HEK293T (cell line): ENCODE data around the gene CYP2B6.
"Not testable (repeated sequence)": the region's sequence is repeated elsewhere in the genome, so short reads cannot be mapped to it uniquely, and the experiment has no call there.

ENCODE experiments used
- BHLHE40 ChIP-seq: fragments of 450-650 bp; IDR thresholded peaks from 2 replicates; pipeline ENCODE4 v1.6.1; 2016; ENCODE audit warnings: mild to moderate bottlenecking, moderate library complexity, borderline replicate concordance
- CTBP1 ChIP-seq: fragments of 450-650 bp; IDR thresholded peaks from 2 replicates; pipeline ENCODE4 v1.6.1; 2016; ENCODE audit warnings: borderline replicate concordance
- ELF4 ChIP-seq: fragments of 450-650 bp; IDR thresholded peaks from 2 replicates; pipeline ENCODE4 v1.6.1; 2017; ENCODE audit warnings: antibody characterized with exemption
- FOXA1 ChIP-seq: fragments of 450-650 bp; IDR thresholded peaks from 2 replicates; pipeline ENCODE4 v1.6.1; 2016; ENCODE audit warnings: mild to moderate bottlenecking
- FOXK2 ChIP-seq: fragments of 450-650 bp; IDR thresholded peaks from 2 replicates; pipeline ENCODE4 v1.6.1; 2016; ENCODE audit warnings: mild to moderate bottlenecking
- FOXM1 ChIP-seq: fragments of 450-650 bp; IDR thresholded peaks from 2 replicates; pipeline ENCODE4 v1.6.1; 2017; ENCODE audit warnings: mild to moderate bottlenecking, borderline replicate concordance
- HDGF ChIP-seq: fragments of 450-650 bp; IDR thresholded peaks from 2 replicates; pipeline ENCODE4 v1.6.1; 2017; ENCODE audit warnings: antibody characterized with exemption, borderline replicate concordance
- L3MBTL2 ChIP-seq: fragments of 450-650 bp; conservative IDR thresholded peaks from 2 replicates; pipeline ENCODE4 v1.6.1; 2016; ENCODE audit warnings: mild to moderate bottlenecking
- LEF1 ChIP-seq: fragments of 450-650 bp; IDR thresholded peaks from 2 replicates; pipeline ENCODE4 v1.6.1; 2017; ENCODE audit warnings: mild to moderate bottlenecking, borderline replicate concordance
- NFRKB ChIP-seq: fragments of 450-650 bp; IDR thresholded peaks from 2 replicates; pipeline ENCODE4 v1.6.1; 2016; ENCODE audit warnings: mild to moderate bottlenecking, moderate library complexity
- SP1 ChIP-seq: fragments of 450-650 bp; IDR thresholded peaks from 2 replicates; pipeline ENCODE4 v1.6.1; 2017
- SUZ12 ChIP-seq: fragments of 450-650 bp; IDR thresholded peaks from 2 replicates; pipeline ENCODE4 v1.6.1; 2016; ENCODE audit warnings: mild to moderate bottlenecking
- TARDBP ChIP-seq: fragments of 450-650 bp; IDR thresholded peaks from 2 replicates; pipeline ENCODE4 v1.6.1; 2016
- ZNF384 ChIP-seq: fragments of 450-650 bp; IDR thresholded peaks from 2 replicates; pipeline ENCODE4 v1.6.1; 2016

DNA sequence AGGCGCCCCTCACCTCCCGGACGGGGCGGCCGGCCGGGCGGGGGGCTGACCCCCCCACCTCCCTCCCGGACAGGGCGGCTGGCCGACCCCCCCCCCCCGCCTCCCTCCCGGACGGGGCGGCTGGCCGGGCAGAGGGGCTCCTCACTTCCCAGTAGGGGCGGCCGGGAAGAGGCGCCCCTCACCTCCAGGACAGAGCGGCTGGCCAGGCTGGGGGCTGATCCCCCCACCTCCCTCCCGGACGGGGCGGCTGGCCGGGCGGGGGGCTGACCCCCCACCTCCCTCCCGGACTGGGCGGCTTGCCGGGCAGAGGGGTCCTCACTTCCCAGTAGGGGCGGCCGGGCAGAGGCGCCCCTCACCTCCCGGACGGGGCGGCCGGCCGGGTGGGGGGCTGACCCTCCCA is 25.7 kb upstream of the CYP2B6 start:
- TF ChIP-seq SUZ12, BHLHE40, TARDBP, L3MBTL2, FOXK2, FOXA1, SP1, NFRKB, FOXM1, LEF1, HDGF, CTBP1, ZNF384, ELF4: not testable (repeated sequence)
